Calu3 (cell line): ENCODE data around the gene PORCN. TPM values are rescaled to one million over a fixed set of nuclear protein-coding genes. Genes with fewer than 3 reads are reported as not detected.

Source experiments
- BruUV-seq: library from RNA; stranded (reverse); fragments of 400-500 nt; replicated peaks from 2 replicates; lab custom pipeline; 2021; lab: Mats Ljungman, UMichigan
- CTCF ChIA-PET: fragments of 300-600 bp; sonication (Branson Sonifier 250); formaldehyde crosslinking; loops from one replicate; lab custom pipeline; 2022; ENCODE audit warnings: antibody characterized with exemption; lab: Charles Lee
- DNase-seq: peaks from one replicate; pipeline ENCODE4 v3.0.0; 2022
- H3K27ac Mint-ChIP-seq: one replicate; pipeline ENCODE4 v1.8.0; 2022; ENCODE audit warnings: mixed read lengths; ENCODE audit not compliant: unreplicated experiment
- H3K27me3 Mint-ChIP-seq: one replicate; pipeline ENCODE4 v1.8.0; 2022; ENCODE audit warnings: mixed read lengths; ENCODE audit not compliant: unreplicated experiment
- H3K36me3 Mint-ChIP-seq: one replicate; pipeline ENCODE4 v1.8.0; 2022; ENCODE audit warnings: mild to moderate bottlenecking, moderate library complexity, mixed read lengths; ENCODE audit not compliant: insufficient read depth, unreplicated experiment
- H3K4me1 Mint-ChIP-seq: one replicate; pipeline ENCODE4 v1.8.0; 2022; ENCODE audit warnings: mild to moderate bottlenecking, low read depth, mixed read lengths; ENCODE audit not compliant: unreplicated experiment
- H3K4me3 Mint-ChIP-seq: one replicate; pipeline ENCODE4 v1.8.0; 2022; ENCODE audit warnings: mild to moderate bottlenecking, low read depth, moderate library complexity, mixed read lengths; ENCODE audit not compliant: unreplicated experiment
- H3K9me3 Mint-ChIP-seq: one replicate; pipeline ENCODE4 v1.8.0; 2022; ENCODE audit warnings: low read depth, mixed read lengths; ENCODE audit not compliant: unreplicated experiment
- CTCF ChIP-seq: fragments of 200-600 bp; IDR thresholded peaks from one replicate; pipeline ENCODE4 v1.8.0; 2022; ENCODE audit warnings: antibody characterized with exemption; ENCODE audit not compliant: unreplicated experiment
- intact Hi-C: fragments of 100-400 bp; cut with micrococcal nuclease; formaldehyde crosslinking; loops from one replicate; pipeline ENCODE4 v1.10.0; 2022; ENCODE audit not compliant: unreplicated experiment
- total RNA-seq: library from RNA; stranded (reverse); gene quantifications from 2 replicates; pipeline ENCODE4 v1.2.3, GENCODE V29; 2022

The PORCN gene
- total RNA-seq, 1 experiment from 2014 or later: 19.3 TPM

- TF ChIP-seq CTCF: no peak
- intact Hi-C loops: no loop called here
- H3K4me3 Mint-ChIP-seq: peak overlapping the region; percentile 74
Observed at GRCh38 chrX:48538641-48539344, 30.0 kb downstream of the PORCN start.

GRCh38 chrX:48539345-48540027 is 30.7 kb downstream of the PORCN start, which contains the start of gene TBC1D25:
Gene TBC1D25, plus strand, starts transcription at chrX:48539714. Its CDS starts 84 bp downstream, at chrX:48539798.
- DNase-seq: peak; percentile 97
- no TSS peak for BruUV-seq
- no peak for TF ChIP-seq CTCF
- CTCF ChIA-PET: interaction anchor here (0.7 to 1.6 kb wide), 8 partner anchors 9 to 1473 kb away, joined by 3 to 10 read pairs (median 6); partner anchors contain the start of gene RBM3
- peak within 1 kb of the TSS; percentile 74 for H3K4me3 Mint-ChIP-seq
- H3K27me3 Mint-ChIP-seq: no peaks in the 10 kb centered on the region
- peaks cover 17% of the 10 kb centered on the region for H3K4me1 Mint-ChIP-seq
- no peaks in the 10 kb centered on the region for H3K9me3 Mint-ChIP-seq
- peak within 1 kb of the TSS; percentile 10 for H3K27ac Mint-ChIP-seq
- intact Hi-C loops: no loop called here
- H3K36me3 Mint-ChIP-seq: peaks cover 23% of the 10 kb centered on the region

More at GRCh38 chrX:48538641-48539344, 30.0 kb downstream of the PORCN start:
- Mint-ChIP-seq H3K36me3 (peaks cover 23% of the 10 kb centered on the region), H3K4me1 (peaks cover 17% of the 10 kb centered on the region), H3K27ac (peak overlapping the region; percentile 10), H3K9me3 (no peaks in the 10 kb centered on the region), H3K27me3 (no peaks in the 10 kb centered on the region)
- CTCF ChIA-PET: interaction anchor here (0.7 to 1.6 kb wide), 7 partner anchors 8 to 1472 kb away, joined by 3 to 10 read pairs (median 6); partner anchors contain the start of gene RBM3
- no TSS peak for BruUV-seq
- no peak for DNase-seq

- no peaks in the 10 kb centered on the region for H3K27me3 Mint-ChIP-seq
- CTCF ChIA-PET: interaction anchor here (0.5 to 1.6 kb wide), 6 partner anchors 9 to 66 kb away, joined by 3 to 10 read pairs (median 5); partner anchors contain the start of gene RBM3
- peaks cover 23% of the 10 kb centered on the region for H3K36me3 Mint-ChIP-seq
- BruUV-seq: no TSS peak
- intact Hi-C loops: no loop called here
- peak overlapping the region; percentile 10 for H3K27ac Mint-ChIP-seq
- TF ChIP-seq CTCF: no peak
- DNase-seq: peak; percentile 46
- peaks cover 17% of the 10 kb centered on the region for H3K4me1 Mint-ChIP-seq
- H3K9me3 Mint-ChIP-seq: no peaks in the 10 kb centered on the region
- H3K4me3 Mint-ChIP-seq: peak overlapping the region; percentile 74
Observed at GRCh38 chrX:48540028-48540375, 31.2 kb downstream of the PORCN start.

GRCh38 chrX:48540480-48540879 is 31.7 kb downstream of the PORCN start:
- H3K9me3 Mint-ChIP-seq: no peaks in the 10 kb centered on the region
- peak overlapping the region; percentile 10 for H3K27ac Mint-ChIP-seq
- intact Hi-C loops: no loop called here
- CTCF ChIA-PET: interaction anchor here (0.5 to 1.6 kb wide), 4 partner anchors 10 to 66 kb away, joined by 4 to 10 read pairs (median 6); partner anchors contain the start of gene RBM3
- no peak for DNase-seq
- peaks cover 23% of the 10 kb centered on the region for H3K36me3 Mint-ChIP-seq
- H3K27me3 Mint-ChIP-seq: no peaks in the 10 kb centered on the region
- H3K4me1 Mint-ChIP-seq: peaks cover 17% of the 10 kb centered on the region
- no peak for TF ChIP-seq CTCF
- BruUV-seq: no TSS peak
- H3K4me3 Mint-ChIP-seq: peak overlapping the region; percentile 74
